B cell (primary cell): ENCODE measurements around the gene CWC25. TPM values are rescaled to one million over a fixed set of nuclear protein-coding genes. Genes with fewer than 3 reads are reported as not detected.
"Not testable (repeated sequence)": the region's sequence is repeated elsewhere in the genome, so short reads cannot be mapped to it uniquely, and the experiment has no call there.

Source experiments
- ATAC-seq: fragments of 200-7000 bp; cut with Tn5 transposase; one replicate; pipeline ENCODE4 v1.10.0; 2021; ENCODE audit warnings: low read depth, mild to moderate bottlenecking, moderate number of reproducible peaks, moderate library complexity
- CTCF ChIA-PET: fragments of 350-600 bp; sonication (Branson Sonifier 250); formaldehyde crosslinking; loops from one replicate; lab custom pipeline; 2021; ENCODE audit warnings: antibody characterized with exemption, inconsistent platforms; lab: Charles Lee
- POLR2A ChIA-PET: fragments of 350-600 bp; sonication (Branson Sonifier 250); formaldehyde crosslinking; loops from one replicate; lab custom pipeline; 2021; ENCODE audit warnings: antibody characterized with exemption; lab: Charles Lee
- DNase-seq: peaks from one replicate; pipeline ENCODE4 v3.0.0; 2013
- H2AFZ ChIP-seq: 2 replicates; pipeline ENCODE4 v1.6.1; 2012; ENCODE audit warnings: mild to moderate bottlenecking, low read depth, low read length; ENCODE audit not compliant: insufficient read depth, poor library complexity, severe bottlenecking
- H3K27ac ChIP-seq, 2 donors: 1 replicate in 1 of 2; 2 replicates in 1 of 2; pipeline ENCODE4 v1.5.1; 2012 to 2013; ENCODE audit warnings: low read length in 2 of 2, mild to moderate bottlenecking in 2 of 2, moderate library complexity in 1 of 2
- H3K27me3 ChIP-seq, 4 experiments: fragments of 200-600 bp in 1 of 4; sonication (generic) in 1 of 4; replicated peaks in 1 of 4; 1 replicate in 2 of 4; 2 replicates in 2 of 4; pipeline versions ENCODE4 v1.6.1 to v1.7.0; 2013 to 2016; ENCODE audit warnings: low read length in 3 of 4, mild to moderate bottlenecking in 2 of 4, mixed read lengths in 1 of 4, moderate library complexity in 1 of 4; ENCODE audit not compliant: insufficient read depth in 4 of 4, control insufficient read depth in 3 of 4; ENCODE audit errors: control extremely low read depth in 1 of 4
- H3K36me3 ChIP-seq, 2 experiments: replicated peaks in 1 of 2; 1 replicate in 1 of 2; 2 replicates in 1 of 2; pipeline versions ENCODE4 v1.6.1 to v1.7.1; 2013; ENCODE audit warnings: low read length in 1 of 2; ENCODE audit not compliant: insufficient read depth in 2 of 2, control insufficient read depth in 1 of 2; ENCODE audit errors: control extremely low read depth in 1 of 2, extremely low read depth in 1 of 2
- H3K4me1 ChIP-seq, 2 donors: fragments of 200-600 bp in 1 of 2; sonication (generic) in 1 of 2; 1 replicate in 1 of 2; 2 replicates in 1 of 2; pipeline versions ENCODE4 v1.5.1 to v1.6.1; 2013 to 2017; ENCODE audit warnings: low read length in 2 of 2; ENCODE audit not compliant: control insufficient read depth in 2 of 2, insufficient read depth in 2 of 2
- H3K4me2 ChIP-seq: replicated peaks from 2 replicates; pipeline ENCODE3; 2012; ENCODE audit warnings: mild to moderate bottlenecking, low read depth, low read length; ENCODE audit not compliant: poor library complexity, severe bottlenecking
- H3K4me3 ChIP-seq, 5 experiments: fragments of 200-600 bp in 1 of 5; sonication (generic) in 1 of 5; 1 replicate in 3 of 5; 2 replicates in 2 of 5; pipeline versions ENCODE4 v1.5.1 to v1.7.0; 2011 to 2016; ENCODE audit warnings: low read length in 4 of 5, mild to moderate bottlenecking in 4 of 5, low read depth in 2 of 5, control low read depth in 1 of 5, moderate library complexity in 1 of 5; ENCODE audit not compliant: insufficient read depth in 1 of 5; ENCODE audit errors: control extremely low read depth in 1 of 5, extremely low read depth in 1 of 5
- H3K79me2 ChIP-seq: fragments of 200-600 bp; sonication (generic); one replicate; pipeline ENCODE4 v1.6.0; 2016; ENCODE audit warnings: low read length; ENCODE audit not compliant: control insufficient read depth, insufficient read depth
- H3K9ac ChIP-seq: fragments of 200-600 bp; sonication (generic); 2 replicates; pipeline ENCODE4 v1.6.1; 2017; ENCODE audit warnings: mild to moderate bottlenecking, low read length, moderate library complexity
- H3K9me3 ChIP-seq, 3 donors: one replicate each; pipeline versions ENCODE4 v1.6.1 to v1.7.1; 2013; ENCODE audit warnings: low read length in 2 of 3; ENCODE audit not compliant: control insufficient read depth in 2 of 3, insufficient read depth in 1 of 3; ENCODE audit errors: control extremely low read depth in 1 of 3
- H4K20me1 ChIP-seq: 2 replicates; pipeline ENCODE4 v1.6.0; 2012; ENCODE audit warnings: mild to moderate bottlenecking, low read length; ENCODE audit not compliant: insufficient read depth, control insufficient read depth, poor library complexity, severe bottlenecking
- H3K27ac Mint-ChIP-seq: one replicate; pipeline ENCODE4 v1.8.0; 2021; ENCODE audit warnings: mixed read lengths
- H3K27me3 Mint-ChIP-seq: one replicate; pipeline ENCODE4 v1.8.0; 2021; ENCODE audit warnings: mixed read lengths
- H3K4me1 Mint-ChIP-seq: one replicate; pipeline ENCODE4 v1.8.0; 2021; ENCODE audit warnings: mixed read lengths
- H3K4me3 Mint-ChIP-seq: one replicate; pipeline ENCODE4 v1.8.0; 2021; ENCODE audit warnings: mixed read lengths
- H3K9me3 Mint-ChIP-seq: one replicate; pipeline ENCODE4 v1.8.0; 2022; ENCODE audit warnings: mixed read lengths; ENCODE audit not compliant: insufficient read depth
- CTCF ChIP-seq: fragments of 200-600 bp; IDR thresholded peaks from one replicate; pipeline ENCODE4 v1.8.0; 2022; ENCODE audit warnings: antibody characterized with exemption, mild to moderate bottlenecking
- EZH2 ChIP-seq: IDR thresholded peaks from 2 replicates; pipeline ENCODE4 v1.6.1; 2012; ENCODE audit warnings: borderline replicate concordance, low read depth, mild to moderate bottlenecking, moderate library complexity, low read length; ENCODE audit not compliant: insufficient read depth, poor library complexity, severe bottlenecking
- WGBS: methylation state at CpG from one replicate; pipeline ENCODE4 v1.1.5; 2013; ENCODE audit warnings: missing lambda C conversion rate; ENCODE audit not compliant: insufficient coverage; 5-methylcytosine and 5-hydroxymethylcytosine counted together
- intact Hi-C: fragments of 100-400 bp; cut with micrococcal nuclease; formaldehyde crosslinking; loops from one replicate; pipeline ENCODE4 v1.10.0; 2022
- polyA plus RNA-seq: library from polyadenylated mRNA; depleted of rRNA; stranded (reverse); fragments of >200 nt; gene quantifications from 2 replicates; pipeline ENCODE4 v1.2.3, GENCODE V29; 2012
- total RNA-seq, 2 donors: library from RNA; stranded (reverse); fragments of 120-200 nt in 1 of 2; gene quantifications; 1 replicate in 1 of 2; 2 replicates in 1 of 2; pipeline versions ENCODE4 v1.2.3 to v1.2.4, GENCODE V29; 2013 to 2022

Gene CWC25
- total and polyA plus RNA-seq, 2 donors (not counting 1 experiment from before 2014, with no cell fraction given): 39.3 to 40.8 TPM

- no peaks in the 10 kb centered on the region for H3K4me1 ChIP-seq
- no peak overlapping the region for H3K4me3 ChIP-seq
- H3K27me3 ChIP-seq: no peaks in the 10 kb centered on the region
- H3K4me3 Mint-ChIP-seq: no peak overlapping the region
- H2AFZ ChIP-seq: no peak overlapping the region
- H3K27ac ChIP-seq: no peak overlapping the region
- peaks cover 72% of the 10 kb centered on the region for H3K79me2 ChIP-seq
- intact Hi-C loops: no loop called here
- peaks cover 13 to 36% of the 10 kb centered on the region in 2 experiments for H3K36me3 ChIP-seq
- no peak overlapping the region for H3K9ac ChIP-seq
- ChIA-PET CTCF (interaction anchor here (0.5 kb wide), 1 partner anchor 54 kb away, joined by 3 read pairs; no protein-coding TSS in a partner anchor), POLR2A (no interaction called here)
- TF ChIP-seq EZH2: no peak
- no peak for TF ChIP-seq CTCF
- WGBS: 17% methylated on average over 1 of the region's 1 CpG
- ATAC-seq (no peak), DNase-seq (no peak)
- peaks cover 2% of the 10 kb centered on the region for H3K4me1 Mint-ChIP-seq
- no peaks in the 10 kb centered on the region for H3K9me3 Mint-ChIP-seq
- H3K9me3 ChIP-seq: no peaks in the 10 kb centered on the region
- H4K20me1 ChIP-seq: peaks cover 37% of the 10 kb centered on the region
- no peaks in the 10 kb centered on the region for H3K27me3 Mint-ChIP-seq
- H3K4me2 ChIP-seq: no peak overlapping the region
- H3K27ac Mint-ChIP-seq: no peak overlapping the region
These were observed 35.9 kb downstream of the CWC25 start for GRCh38 chr17:38789185-38789584.

- H3K4me1 Mint-ChIP-seq, ATAC-seq, H2AFZ ChIP-seq, H3K27me3 ChIP-seq, H3K27ac ChIP-seq, H3K9me3 Mint-ChIP-seq, H3K27ac Mint-ChIP-seq, H3K27me3 Mint-ChIP-seq, DNase-seq, intact Hi-C loops, H3K9me3 ChIP-seq, H3K4me2 ChIP-seq, H3K4me1 ChIP-seq, H3K4me3 Mint-ChIP-seq, H3K9ac ChIP-seq, H3K4me3 ChIP-seq: not testable (repeated sequence)
- ChIA-PET POLR2A (interaction anchor here (0.7 kb wide), 1 partner anchor 641 kb away, joined by 4 read pairs; no protein-coding TSS in a partner anchor), CTCF (interaction anchor here (0.5 kb wide), 1 partner anchor 52 kb away, joined by 3 read pairs; no protein-coding TSS in a partner anchor)
- peaks cover 60% of the 10 kb centered on the region for H3K79me2 ChIP-seq
- WGBS: 100% methylated on average over 1 of the region's 4 CpGs
- H3K36me3 ChIP-seq: peaks cover 16 to 45% of the 10 kb centered on the region in 2 experiments
- peaks cover 37% of the 10 kb centered on the region for H4K20me1 ChIP-seq
These were observed 37.1 kb downstream of the CWC25 start for GRCh38 chr17:38787999-38788398.
